Peyer's patch (tissue), 4 donors: ENCODE data around the gene ADCY9.

Source experiments
- POLR2A ChIP-seq, 2 donors: fragments of 450-650 bp; IDR thresholded peaks; one replicate each; pipeline ENCODE4 v1.5.1; 2017; ENCODE audit warnings: antibody characterized with exemption in 2 of 2, mild to moderate bottlenecking in 2 of 2, moderate library complexity in 2 of 2
- TF ChIP-seq, protein P1 (sequence below), 6 experiments: fragments of 450-650 bp in 4 of 6; fragments of 200-600 bp in 2 of 6; sonication (generic) in 1 of 6; IDR thresholded peaks; one replicate each; pipeline ENCODE4 v1.5.1; 2017 to 2019; ENCODE audit warnings: antibody characterized with exemption in 6 of 6, mild to moderate bottlenecking in 3 of 6, moderate library complexity in 1 of 6

DNA sequence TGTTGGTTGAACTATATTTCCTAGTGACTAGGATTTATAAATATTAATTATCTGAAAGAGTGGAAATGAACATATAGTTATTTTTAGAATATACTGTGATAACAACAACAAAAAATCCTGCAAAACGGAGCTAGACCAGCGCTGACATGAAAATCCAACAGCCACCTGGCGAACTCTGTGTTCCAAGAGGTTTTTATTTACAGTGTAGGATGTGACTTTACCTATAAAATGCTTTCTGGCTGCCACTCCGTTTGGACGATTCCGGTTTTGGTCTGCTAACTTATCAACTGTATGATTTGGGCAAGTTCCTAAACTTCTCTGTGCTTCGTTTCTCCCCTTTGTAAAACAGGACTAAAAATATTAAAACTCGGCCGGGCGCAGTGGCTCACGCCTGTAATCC is 73.7 kb downstream of the ADCY9 start:
- TF ChIP-seq, protein P1, sequence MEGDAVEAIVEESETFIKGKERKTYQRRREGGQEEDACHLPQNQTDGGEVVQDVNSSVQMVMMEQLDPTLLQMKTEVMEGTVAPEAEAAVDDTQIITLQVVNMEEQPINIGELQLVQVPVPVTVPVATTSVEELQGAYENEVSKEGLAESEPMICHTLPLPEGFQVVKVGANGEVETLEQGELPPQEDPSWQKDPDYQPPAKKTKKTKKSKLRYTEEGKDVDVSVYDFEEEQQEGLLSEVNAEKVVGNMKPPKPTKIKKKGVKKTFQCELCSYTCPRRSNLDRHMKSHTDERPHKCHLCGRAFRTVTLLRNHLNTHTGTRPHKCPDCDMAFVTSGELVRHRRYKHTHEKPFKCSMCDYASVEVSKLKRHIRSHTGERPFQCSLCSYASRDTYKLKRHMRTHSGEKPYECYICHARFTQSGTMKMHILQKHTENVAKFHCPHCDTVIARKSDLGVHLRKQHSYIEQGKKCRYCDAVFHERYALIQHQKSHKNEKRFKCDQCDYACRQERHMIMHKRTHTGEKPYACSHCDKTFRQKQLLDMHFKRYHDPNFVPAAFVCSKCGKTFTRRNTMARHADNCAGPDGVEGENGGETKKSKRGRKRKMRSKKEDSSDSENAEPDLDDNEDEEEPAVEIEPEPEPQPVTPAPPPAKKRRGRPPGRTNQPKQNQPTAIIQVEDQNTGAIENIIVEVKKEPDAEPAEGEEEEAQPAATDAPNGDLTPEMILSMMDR (IDR thresholded peaks at IDR 0.05) = no peak
- no peak for TF ChIP-seq POLR2A (IDR thresholded peaks at IDR 0.05)
